Type B pancreatic cell (in vitro differentiated cells): ENCODE data around the gene CASKIN2. TPM values are rescaled to one million over a fixed set of nuclear protein-coding genes. Genes with fewer than 3 reads are reported as not detected.

ENCODE experiments used
- DNase-seq: peaks from one replicate; pipeline ENCODE4 v3.0.0; 2021; ENCODE audit warnings: mixed read lengths; ENCODE audit not compliant: unreplicated experiment; ENCODE audit errors: extremely low spot score
- H3K27ac Mint-ChIP-seq: 2 replicates; pipeline ENCODE4 v1.8.0; 2021; ENCODE audit warnings: mild to moderate bottlenecking, mixed read lengths
- H3K27me3 Mint-ChIP-seq: 2 replicates; pipeline ENCODE4 v1.8.0; 2021; ENCODE audit warnings: mixed read lengths
- H3K36me3 Mint-ChIP-seq: 2 replicates; pipeline ENCODE4 v1.8.0; 2021; ENCODE audit warnings: mixed read lengths
- H3K4me1 Mint-ChIP-seq: one replicate; pipeline ENCODE4 v1.8.0; 2021; ENCODE audit warnings: mixed read lengths; ENCODE audit not compliant: unreplicated experiment
- H3K4me3 Mint-ChIP-seq: 2 replicates; pipeline ENCODE4 v1.8.0; 2021; ENCODE audit warnings: mild to moderate bottlenecking, mixed read lengths
- H3K9me3 Mint-ChIP-seq: 2 replicates; pipeline ENCODE4 v1.8.0; 2021; ENCODE audit warnings: mixed read lengths
- CTCF ChIP-seq: fragments of 200-600 bp; sonication (generic); conservative IDR thresholded peaks from 2 replicates; pipeline ENCODE4 v1.5.0; 2021; ENCODE audit warnings: antibody characterized with exemption, mild to moderate bottlenecking
- total RNA-seq: library from RNA; stranded (reverse); gene quantifications from 2 replicates; pipeline ENCODE4 v1.2.1, GENCODE V29; 2021; ENCODE audit warnings: low replicate concordance

Gene CASKIN2
- total RNA-seq, 1 donor from 2014 or later = 31.2 TPM

DNA sequence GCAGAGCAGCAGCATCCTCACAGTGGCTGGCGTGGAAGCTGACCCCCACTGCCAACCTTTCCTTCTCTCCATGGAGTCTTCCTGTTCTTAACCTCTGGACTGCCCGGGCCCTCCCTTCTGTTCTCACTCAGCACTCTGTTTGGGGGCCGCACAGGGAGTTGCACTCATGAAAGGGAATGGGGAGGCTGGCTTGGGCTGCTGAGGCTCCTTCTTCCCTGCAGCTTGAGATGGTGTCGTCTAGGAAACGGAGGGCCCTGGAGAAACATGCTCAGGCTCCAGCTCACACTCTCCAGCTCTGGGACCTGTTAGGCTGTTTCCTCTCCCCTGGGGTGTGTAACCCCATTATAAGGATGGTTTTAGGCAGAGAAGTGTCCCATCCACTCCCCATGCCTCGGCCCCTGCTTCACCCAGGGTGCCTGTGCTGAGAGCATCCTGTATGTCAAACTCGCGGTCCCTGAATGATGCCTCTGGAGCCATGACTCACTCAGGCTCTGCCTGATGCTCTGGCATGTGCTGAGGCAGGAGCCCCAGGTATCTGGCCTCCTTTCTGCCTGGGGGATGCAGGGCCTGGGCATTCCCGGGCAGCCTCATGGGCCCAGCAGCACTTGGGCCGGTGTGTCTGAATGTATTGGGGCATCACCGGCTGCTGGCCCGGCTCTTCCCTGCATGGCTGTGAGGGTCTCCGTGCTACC, 40.0 kb downstream of the CASKIN2 start:
- Mint-ChIP-seq H3K9me3 (no peaks in the 10 kb centered on the region), H3K36me3 (peaks cover 16% of the 10 kb centered on the region), H3K4me3 (no peak overlapping the region), H3K27ac (no peak overlapping the region), H3K4me1 (peaks cover 28% of the 10 kb centered on the region), H3K27me3 (no peaks in the 10 kb centered on the region)
- no peak for DNase-seq
- TF ChIP-seq CTCF = no peak

DNA sequence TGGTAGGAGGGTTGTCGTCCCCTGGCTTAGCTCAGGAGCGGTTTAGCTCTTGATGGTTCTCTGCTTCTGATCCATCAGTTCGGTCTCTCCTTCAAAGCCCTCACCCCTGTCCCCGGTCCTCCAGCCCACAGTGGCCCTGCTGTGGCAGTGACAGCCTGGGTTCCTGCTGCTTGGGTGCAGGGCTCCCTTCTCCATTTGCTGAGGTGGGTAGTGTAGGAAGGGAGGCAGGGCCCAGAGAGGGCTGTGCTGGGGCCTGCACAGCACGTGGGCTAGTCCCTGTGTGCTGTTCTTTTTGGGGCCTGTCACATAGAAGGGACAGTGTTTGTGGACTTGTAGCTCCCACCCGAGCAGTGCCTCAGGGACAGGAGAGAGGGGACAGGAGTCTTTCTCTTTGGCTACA, 40.6 kb downstream of the CASKIN2 start:
- Mint-ChIP-seq H3K4me1 (peaks cover 22% of the 10 kb centered on the region), H3K36me3 (peaks cover 16% of the 10 kb centered on the region), H3K27ac (no peak overlapping the region), H3K4me3 (no peak overlapping the region), H3K9me3 (no peaks in the 10 kb centered on the region), H3K27me3 (no peaks in the 10 kb centered on the region)
- TF ChIP-seq CTCF = no peak
- no peak for DNase-seq

DNA sequence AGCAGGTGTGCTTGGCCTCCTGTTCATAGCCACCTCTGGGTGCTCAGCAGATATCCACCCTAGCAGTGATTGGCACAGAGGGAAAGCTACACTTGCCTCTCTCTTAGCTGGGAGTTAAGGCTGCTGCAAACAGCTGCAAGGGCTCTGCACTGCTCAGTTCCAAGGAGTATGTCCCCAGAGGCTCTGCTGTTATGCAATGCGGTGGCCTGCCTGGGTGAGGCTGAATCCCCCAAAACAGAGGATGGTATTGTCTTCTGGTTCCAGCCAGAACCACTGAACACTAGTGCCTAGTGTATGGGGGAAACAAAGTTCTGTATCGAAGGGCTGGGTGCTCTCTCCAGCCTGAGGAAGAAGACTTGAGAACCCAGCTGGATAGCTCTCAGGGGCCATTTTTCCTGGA, 42.1 kb downstream of the CASKIN2 start:
- no peak overlapping the region for H3K27ac Mint-ChIP-seq
- no peaks in the 10 kb centered on the region for H3K27me3 Mint-ChIP-seq
- DNase-seq = no peak
- peaks cover 14% of the 10 kb centered on the region for H3K4me1 Mint-ChIP-seq
- H3K36me3 Mint-ChIP-seq = peaks cover 16% of the 10 kb centered on the region
- no peaks in the 10 kb centered on the region for H3K9me3 Mint-ChIP-seq
- TF ChIP-seq CTCF = no peak
- no peak overlapping the region for H3K4me3 Mint-ChIP-seq

DNA sequence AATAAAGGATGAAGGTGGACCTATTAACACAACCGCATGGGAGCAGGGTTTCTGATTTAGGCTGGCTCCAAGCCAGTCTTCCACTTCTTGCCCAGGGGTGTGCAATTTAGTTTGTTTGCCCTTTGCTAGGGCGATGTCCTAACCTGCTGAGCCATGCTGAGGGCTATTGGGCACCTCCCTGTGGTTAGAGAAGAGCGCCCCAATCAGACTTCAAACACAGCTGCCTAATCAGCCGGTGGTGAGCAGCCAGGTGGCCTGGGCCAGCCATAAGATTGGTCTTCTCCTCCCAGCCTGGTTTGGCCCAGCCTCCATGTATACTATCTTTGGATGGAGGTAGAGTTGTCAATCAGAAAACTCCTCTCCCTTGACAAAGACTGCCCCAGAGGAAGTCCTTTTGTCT, 43.2 kb downstream of the CASKIN2 start:
- Mint-ChIP-seq H3K4me1 (peaks cover 14% of the 10 kb centered on the region), H3K27ac (no peak overlapping the region), H3K4me3 (no peak overlapping the region), H3K9me3 (no peaks in the 10 kb centered on the region), H3K27me3 (no peaks in the 10 kb centered on the region), H3K36me3 (peaks cover 16% of the 10 kb centered on the region)
- DNase-seq = no peak
- TF ChIP-seq CTCF = no peak

DNA sequence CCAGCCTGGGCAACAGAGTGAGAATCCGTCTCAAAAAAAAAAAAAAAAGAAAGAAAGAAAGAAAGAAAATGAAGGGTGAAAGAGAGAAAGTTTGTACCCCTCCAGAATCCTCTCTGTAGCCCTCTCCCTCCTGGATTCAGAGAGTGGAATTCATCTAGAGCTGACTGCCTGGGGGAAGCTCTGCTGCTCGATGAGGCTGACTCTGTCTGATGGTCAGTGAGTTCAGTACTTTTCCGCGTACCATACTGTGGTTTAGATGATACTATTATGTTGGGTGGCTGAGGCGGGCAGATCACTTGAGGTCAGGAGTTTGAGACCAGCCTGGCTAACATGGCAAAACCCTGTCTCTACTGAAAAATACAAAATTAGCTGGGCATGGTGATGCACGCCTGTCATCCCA, 44.1 kb downstream of the CASKIN2 start:
- DNase-seq = no peak

More for the DNA sequence above, 44.1 kb downstream of the CASKIN2 start:
- Mint-ChIP-seq H3K4me3 (no peak overlapping the region), H3K9me3 (peaks cover under 1% of the 10 kb centered on the region), H3K27me3 (no peaks in the 10 kb centered on the region), H3K36me3 (peaks cover 13% of the 10 kb centered on the region), H3K4me1 (peaks cover 6% of the 10 kb centered on the region), H3K27ac (no peak overlapping the region)
- TF ChIP-seq CTCF = no peak
